ENCODE data around the gene PLA2G4B.

DNA sequence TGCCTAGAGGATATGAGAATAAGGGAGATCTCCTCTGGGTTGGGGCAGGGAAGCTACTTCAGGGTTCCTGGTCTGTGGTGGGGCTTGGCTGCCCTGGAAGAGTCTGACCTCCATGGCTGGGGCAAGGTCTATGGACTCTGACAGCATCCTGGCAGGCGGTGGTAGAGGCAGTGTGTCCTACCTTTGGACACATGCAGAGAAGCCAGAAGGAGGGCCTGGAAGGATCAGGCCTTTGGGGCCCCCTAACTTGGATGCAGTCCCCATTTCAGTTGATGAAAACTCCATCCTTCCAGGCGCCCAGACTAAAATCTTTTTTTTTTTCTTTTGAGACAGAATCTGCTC lies 44.8 kb downstream of the PLA2G4B start:
- TF ChIP-seq, protein P1, sequence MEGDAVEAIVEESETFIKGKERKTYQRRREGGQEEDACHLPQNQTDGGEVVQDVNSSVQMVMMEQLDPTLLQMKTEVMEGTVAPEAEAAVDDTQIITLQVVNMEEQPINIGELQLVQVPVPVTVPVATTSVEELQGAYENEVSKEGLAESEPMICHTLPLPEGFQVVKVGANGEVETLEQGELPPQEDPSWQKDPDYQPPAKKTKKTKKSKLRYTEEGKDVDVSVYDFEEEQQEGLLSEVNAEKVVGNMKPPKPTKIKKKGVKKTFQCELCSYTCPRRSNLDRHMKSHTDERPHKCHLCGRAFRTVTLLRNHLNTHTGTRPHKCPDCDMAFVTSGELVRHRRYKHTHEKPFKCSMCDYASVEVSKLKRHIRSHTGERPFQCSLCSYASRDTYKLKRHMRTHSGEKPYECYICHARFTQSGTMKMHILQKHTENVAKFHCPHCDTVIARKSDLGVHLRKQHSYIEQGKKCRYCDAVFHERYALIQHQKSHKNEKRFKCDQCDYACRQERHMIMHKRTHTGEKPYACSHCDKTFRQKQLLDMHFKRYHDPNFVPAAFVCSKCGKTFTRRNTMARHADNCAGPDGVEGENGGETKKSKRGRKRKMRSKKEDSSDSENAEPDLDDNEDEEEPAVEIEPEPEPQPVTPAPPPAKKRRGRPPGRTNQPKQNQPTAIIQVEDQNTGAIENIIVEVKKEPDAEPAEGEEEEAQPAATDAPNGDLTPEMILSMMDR (IDR thresholded peaks at IDR 0.05 in 4 of 5, conservative IDR thresholded peaks at IDR 0.05 in 1 of 5) = no peak
- no peak for TF ChIP-seq POLR2A (IDR thresholded peaks at IDR 0.05)
